ENCODE measurements around the gene PAX7. TPM values are rescaled to one million over a fixed set of nuclear protein-coding genes. Genes with fewer than 3 reads are reported as not detected.

The PAX7 gene
- total and polyA plus RNA-seq, 4 donors = 0.03 TPM; not detected in 3

GRCh38 chr1:18641005-18641941 lies 10.6 kb downstream of the PAX7 start:
- no peak for ATAC-seq (ENCODE audit: insufficient read depth, low FRiP score)
- WGBS, 2 donors = 5% methylated on average over 46 to 49 of the region's 49 CpGs
- peak in 1 of 3 donors; percentile 25 for DNase-seq
- no peak overlapping the region for H3K27ac ChIP-seq (ENCODE audit: low read depth in 1 of 2, low read length in 1 of 2)
- peaks cover 40 to 95% (median 87%) of the 10 kb centered on the region in 3 donors for H3K27me3 ChIP-seq (ENCODE audit: control insufficient read depth in 3 of 3, insufficient read depth in 3 of 3, low read length in 2 of 3)
- TF ChIP-seq, protein P1, sequence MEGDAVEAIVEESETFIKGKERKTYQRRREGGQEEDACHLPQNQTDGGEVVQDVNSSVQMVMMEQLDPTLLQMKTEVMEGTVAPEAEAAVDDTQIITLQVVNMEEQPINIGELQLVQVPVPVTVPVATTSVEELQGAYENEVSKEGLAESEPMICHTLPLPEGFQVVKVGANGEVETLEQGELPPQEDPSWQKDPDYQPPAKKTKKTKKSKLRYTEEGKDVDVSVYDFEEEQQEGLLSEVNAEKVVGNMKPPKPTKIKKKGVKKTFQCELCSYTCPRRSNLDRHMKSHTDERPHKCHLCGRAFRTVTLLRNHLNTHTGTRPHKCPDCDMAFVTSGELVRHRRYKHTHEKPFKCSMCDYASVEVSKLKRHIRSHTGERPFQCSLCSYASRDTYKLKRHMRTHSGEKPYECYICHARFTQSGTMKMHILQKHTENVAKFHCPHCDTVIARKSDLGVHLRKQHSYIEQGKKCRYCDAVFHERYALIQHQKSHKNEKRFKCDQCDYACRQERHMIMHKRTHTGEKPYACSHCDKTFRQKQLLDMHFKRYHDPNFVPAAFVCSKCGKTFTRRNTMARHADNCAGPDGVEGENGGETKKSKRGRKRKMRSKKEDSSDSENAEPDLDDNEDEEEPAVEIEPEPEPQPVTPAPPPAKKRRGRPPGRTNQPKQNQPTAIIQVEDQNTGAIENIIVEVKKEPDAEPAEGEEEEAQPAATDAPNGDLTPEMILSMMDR (IDR thresholded peaks at IDR 0.05; ENCODE audit: control extremely low read depth, extremely low read depth) = no peak
- no peaks in the 10 kb centered on the region for H3K36me3 ChIP-seq (ENCODE audit: control insufficient read depth in 4 of 4, insufficient read depth in 4 of 4, low read length in 4 of 4)
- peaks cover 0 to 7% (median 4%) of the 10 kb centered on the region in 5 donors for H3K4me1 ChIP-seq (ENCODE audit: control insufficient read depth in 5 of 5, insufficient read depth in 5 of 5, low read length in 5 of 5)
- no peak overlapping the region for H3K9ac ChIP-seq (ENCODE audit: insufficient read depth in 1 of 2, low read length in 2 of 2)
- peaks cover 0 to 6% (median 0%) of the 10 kb centered on the region in 4 donors for H3K9me3 ChIP-seq (ENCODE audit: control insufficient read depth in 4 of 4, insufficient read depth in 3 of 4, low read length in 3 of 4)
- H3K4me3 ChIP-seq = no peak overlapping the region

- peaks cover 0 to 8% (median 0%) of the 10 kb centered on the region in 4 donors for H3K9me3 ChIP-seq (ENCODE audit: control insufficient read depth in 4 of 4, insufficient read depth in 3 of 4, low read length in 3 of 4)
- H3K27me3 ChIP-seq (ENCODE audit: control insufficient read depth in 3 of 3, insufficient read depth in 3 of 3, low read length in 2 of 3) = peaks cover 32 to 91% (median 86%) of the 10 kb centered on the region in 3 donors
- DNase-seq = no peak
- H3K9ac ChIP-seq (ENCODE audit: insufficient read depth in 1 of 2, low read length in 2 of 2) = no peak overlapping the region
- H3K27ac ChIP-seq (ENCODE audit: low read depth in 1 of 2, low read length in 1 of 2) = no peak overlapping the region
- 1 to 5% methylated on average over 22 of the region's 22 CpGs for WGBS, 2 donors
- no peak for ATAC-seq (ENCODE audit: insufficient read depth, low FRiP score)
- TF ChIP-seq, protein P1 (IDR thresholded peaks at IDR 0.05; ENCODE audit: control extremely low read depth, extremely low read depth) = no peak
- H3K36me3 ChIP-seq (ENCODE audit: control insufficient read depth in 4 of 4, insufficient read depth in 4 of 4, low read length in 4 of 4) = no peaks in the 10 kb centered on the region
- H3K4me3 ChIP-seq = no peak overlapping the region
- peaks cover 0 to 7% (median 2%) of the 10 kb centered on the region in 5 donors for H3K4me1 ChIP-seq (ENCODE audit: control insufficient read depth in 5 of 5, insufficient read depth in 5 of 5, low read length in 5 of 5)
Measured at GRCh38 chr1:18642278-18643095, 11.8 kb downstream of the PAX7 start.

DNA sequence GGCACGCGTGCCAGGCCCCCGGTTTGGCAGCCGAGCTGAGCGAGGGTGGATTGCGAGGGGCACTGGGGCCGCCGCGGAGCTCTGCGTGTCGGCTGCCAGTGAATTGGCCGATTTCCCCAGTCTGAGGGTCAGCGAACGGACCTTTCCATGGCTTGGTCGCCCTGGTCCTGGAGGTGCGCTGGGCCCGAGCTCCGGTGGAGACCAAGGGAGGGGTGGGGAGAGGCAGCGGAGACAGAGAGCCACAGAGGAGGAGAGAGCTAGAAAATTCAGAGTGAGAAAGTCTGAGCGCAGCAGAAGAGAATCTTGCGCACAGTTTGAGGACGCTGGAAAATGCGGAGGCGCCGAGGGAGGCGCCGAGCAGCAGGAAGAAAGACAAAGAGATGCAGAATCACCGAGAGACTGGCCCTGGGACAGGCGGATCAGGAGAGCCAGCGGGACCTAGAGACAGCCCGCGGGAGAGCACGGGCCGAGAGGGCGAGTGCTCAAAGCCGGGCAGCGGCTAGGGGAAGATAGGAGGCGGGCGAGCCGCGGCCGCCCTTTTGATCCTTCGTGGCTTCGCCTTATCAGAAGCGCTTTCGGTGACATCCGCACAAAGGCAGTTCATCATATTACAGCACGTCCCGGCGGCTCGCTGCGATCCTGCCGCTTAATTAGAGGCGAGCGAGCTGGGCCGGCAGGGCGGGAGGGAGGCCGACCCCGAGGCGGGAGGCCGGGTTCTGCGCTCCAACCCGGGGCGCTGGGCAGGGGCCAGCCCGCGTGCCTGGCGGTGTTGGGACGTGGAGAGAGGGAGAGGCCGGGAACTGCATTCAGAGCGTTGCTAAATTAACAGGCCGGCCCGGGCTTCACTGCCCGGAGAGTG lies 12.7 kb downstream of the PAX7 start:
- Histone ChIP-seq H3K9ac (ENCODE audit: insufficient read depth in 1 of 2, low read length in 2 of 2) (no peak overlapping the region), H3K4me3 (no peak overlapping the region), H3K27ac (ENCODE audit: low read depth in 1 of 2, low read length in 1 of 2) (no peak overlapping the region), H3K9me3 (ENCODE audit: control insufficient read depth in 4 of 4, insufficient read depth in 3 of 4, low read length in 3 of 4) (peaks cover 0 to 6% (median 0%) of the 10 kb centered on the region in 4 donors), H3K36me3 (ENCODE audit: control insufficient read depth in 4 of 4, insufficient read depth in 4 of 4, low read length in 4 of 4) (no peaks in the 10 kb centered on the region), H3K27me3 (ENCODE audit: control insufficient read depth in 3 of 3, insufficient read depth in 3 of 3, low read length in 2 of 3) (peaks cover 31 to 91% (median 86%) of the 10 kb centered on the region in 3 donors), H3K4me1 (ENCODE audit: control insufficient read depth in 5 of 5, insufficient read depth in 5 of 5, low read length in 5 of 5) (peaks cover 0 to 6% (median 2%) of the 10 kb centered on the region in 5 donors)
- 2 to 3% methylated on average over 73 of the region's 73 CpGs for WGBS, 2 donors
- no peak for ATAC-seq (ENCODE audit: insufficient read depth, low FRiP score)
- DNase-seq = peak in 2 of 3 donors; percentile 22 to 28
- TF ChIP-seq, protein P1 (IDR thresholded peaks at IDR 0.05; ENCODE audit: control extremely low read depth, extremely low read depth) = no peak
